Ecto neural progenitor cell (in vitro differentiated cells): ENCODE results near the gene OPN1SW.

ENCODE experiments used
- DNase-seq: peaks from one replicate; pipeline ENCODE4 v3.0.0-alpha.2; 2018; ENCODE audit warnings: low spot score

OPN1SW gene

GRCh38 chr7:128732521-128733277 lies 42.9 kb downstream of the OPN1SW start:
- no peak for DNase-seq

GRCh38 chr7:128731184-128731583 lies 44.4 kb downstream of the OPN1SW start:
- DNase-seq = peak; percentile 33

GRCh38 chr7:128729494-128729893 lies 46.1 kb downstream of the OPN1SW start:
- peak; percentile 29 for DNase-seq

- DNase-seq = no peak
Observed at GRCh38 chr7:128728598-128728997, 47.0 kb downstream of the OPN1SW start.

GRCh38 chr7:128727239-128727638 lies 48.4 kb downstream of the OPN1SW start:
- DNase-seq = peak; percentile 17

- no peak for DNase-seq
Observed at GRCh38 chr7:128726737-128727072, 48.9 kb downstream of the OPN1SW start.

GRCh38 chr7:128726059-128726736 lies 49.4 kb downstream of the OPN1SW start:
- no peak for DNase-seq

GRCh38 chr7:128725531-128725930 lies 50.1 kb downstream of the OPN1SW start:
- DNase-seq = peak; percentile 12

- no peak for DNase-seq
Observed at GRCh38 chr7:128724743-128725142, 50.9 kb downstream of the OPN1SW start.
